ENCODE results near the gene WFIKKN1.
A peak's percentile ranks its signal among the peaks of the same experiment; 100 is the strongest.

The WFIKKN1 gene

GRCh38 chr16:678209-678857 lies 47.5 kb downstream of the WFIKKN1 start:
- H3K4me3 ChIP-seq (ENCODE audit: low read length) = no peak overlapping the region
- H3K27me3 ChIP-seq (ENCODE audit: control insufficient read depth, low read length) = peaks cover 3% of the 10 kb centered on the region; the same call in 1 of the 2 replicates
- H3K9me2 ChIP-seq (replicated peaks; ENCODE audit: control insufficient read depth, low read length) = no peaks in the 10 kb centered on the region
- peaks cover 30% of the 10 kb centered on the region for H3K79me2 ChIP-seq (ENCODE audit: control insufficient read depth, low read length)
- H3K36me3 ChIP-seq (ENCODE audit: control insufficient read depth, low read length) = peaks cover 38% of the 10 kb centered on the region
- H3K27ac ChIP-seq (ENCODE audit: low read depth, low read length) = no peak overlapping the region
- H3F3A ChIP-seq (ENCODE audit: control insufficient read depth, insufficient read depth) = no peaks in the 10 kb centered on the region; the same call in 1 of the 2 replicates
- H4K20me1 ChIP-seq (ENCODE audit: control insufficient read depth, insufficient read depth, low read depth, low read length) = peaks cover 23% of the 10 kb centered on the region
- no peak for TF ChIP-seq CTCF (IDR thresholded peaks at IDR 0.05; ENCODE audit: low read depth, low read length, poor library complexity, severe bottlenecking)
- no peak for TF ChIP-seq EZH2phosphoT487 (IDR thresholded peaks at IDR 0.05; ENCODE audit: borderline replicate concordance, low read length)
- peaks cover 43% of the 10 kb centered on the region for H3K4me1 ChIP-seq (ENCODE audit: control insufficient read depth, low read length)
- H3K4me2 ChIP-seq (ENCODE audit: low read length) = no peak overlapping the region
- no peaks in the 10 kb centered on the region for H3K9me3 ChIP-seq (ENCODE audit: control insufficient read depth, insufficient read depth, low read length)

- Histone ChIP-seq H3F3A (ENCODE audit: control insufficient read depth, insufficient read depth) (no peaks in the 10 kb centered on the region; the same call in 1 of the 2 replicates), H3K9me2 (replicated peaks; ENCODE audit: control insufficient read depth, low read length) (no peaks in the 10 kb centered on the region), H3K9me3 (ENCODE audit: control insufficient read depth, insufficient read depth, low read length) (no peaks in the 10 kb centered on the region), H3K4me1 (ENCODE audit: control insufficient read depth, low read length) (peaks cover 45% of the 10 kb centered on the region), H3K27me3 (ENCODE audit: control insufficient read depth, low read length) (peaks cover 3% of the 10 kb centered on the region; the same call in 1 of the 2 replicates), H3K79me2 (ENCODE audit: control insufficient read depth, low read length) (peaks cover 36% of the 10 kb centered on the region), H3K36me3 (ENCODE audit: control insufficient read depth, low read length) (peaks cover 34% of the 10 kb centered on the region), H3K4me2 (ENCODE audit: low read length) (peak overlapping the region; percentile 88), H4K20me1 (ENCODE audit: control insufficient read depth, insufficient read depth, low read depth, low read length) (peaks cover 21% of the 10 kb centered on the region), H3K4me3 (ENCODE audit: low read length) (peak overlapping the region; percentile 74), H3K27ac (ENCODE audit: low read depth, low read length) (peak overlapping the region; percentile 44)
- TF ChIP-seq EZH2phosphoT487 (IDR thresholded peaks at IDR 0.05; ENCODE audit: borderline replicate concordance, low read length) (no peak), CTCF (IDR thresholded peaks at IDR 0.05; ENCODE audit: low read depth, low read length, poor library complexity, severe bottlenecking) (no peak)
Measured at GRCh38 chr16:678858-679813, 48.4 kb downstream of the WFIKKN1 start.

DNA sequence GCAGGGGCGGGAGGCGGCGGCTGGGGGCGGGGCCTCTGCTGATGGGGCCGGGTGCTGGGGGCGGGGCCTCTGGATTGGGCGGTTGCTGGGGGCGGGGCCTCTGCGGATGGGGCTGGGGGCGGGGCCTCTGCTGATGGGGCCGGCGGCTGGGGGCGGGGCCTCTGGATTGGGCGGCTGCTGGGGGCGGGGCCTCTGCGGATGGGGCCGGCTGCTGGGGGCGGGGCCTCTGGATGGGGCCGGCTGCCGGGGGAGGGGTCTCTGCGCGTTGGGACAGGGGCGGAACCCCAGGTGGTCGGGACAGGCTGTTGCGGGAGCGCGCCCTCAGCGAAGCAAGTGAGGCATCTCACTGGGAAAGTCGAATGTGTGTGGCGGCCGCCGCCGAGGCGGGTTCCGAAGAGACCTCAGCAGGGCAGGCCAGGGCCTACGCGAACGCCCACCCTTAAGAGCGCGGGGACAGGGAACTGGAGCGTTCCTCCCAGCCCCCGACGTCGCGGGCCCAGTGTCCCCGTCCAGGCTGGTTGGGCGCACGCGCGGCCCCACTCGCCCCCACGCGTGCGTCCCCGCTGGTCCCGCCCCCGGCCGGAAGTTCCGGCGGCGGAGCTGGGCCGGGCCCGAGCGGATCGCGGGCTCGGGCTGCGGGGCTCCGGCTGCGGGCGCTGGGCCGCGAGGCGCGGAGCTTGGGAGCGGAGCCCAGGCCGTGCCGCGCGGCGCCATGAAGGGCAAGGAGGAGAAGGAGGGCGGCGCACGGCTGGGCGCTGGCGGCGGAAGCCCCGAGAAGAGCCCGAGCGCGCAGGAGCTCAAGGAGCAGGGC lies 49.2 kb downstream of the WFIKKN1 start, which contains the start of gene STUB1:
STUB1 (plus strand) TSS at position 597 of the 811 bp plus-strand sequence; CDS start at position 713, 116 bp downstream.
- H3K27ac ChIP-seq (ENCODE audit: low read depth, low read length) = peak within 1 kb of the TSS; percentile 60
- H3K4me1 ChIP-seq (ENCODE audit: control insufficient read depth, low read length) = peaks cover 47% of the 10 kb centered on the region
- H3F3A ChIP-seq (ENCODE audit: control insufficient read depth, insufficient read depth) = no peaks in the 10 kb centered on the region; the same call in 1 of the 2 replicates
- peaks cover 33% of the 10 kb centered on the region for H3K36me3 ChIP-seq (ENCODE audit: control insufficient read depth, low read length)
- no peaks in the 10 kb centered on the region for H3K9me3 ChIP-seq (ENCODE audit: control insufficient read depth, insufficient read depth, low read length)
- H3K4me2 ChIP-seq (ENCODE audit: low read length) = peak within 1 kb of the TSS; percentile 97
- peaks cover 36% of the 10 kb centered on the region for H3K79me2 ChIP-seq (ENCODE audit: control insufficient read depth, low read length)
- H3K27me3 ChIP-seq (ENCODE audit: control insufficient read depth, low read length) = peaks cover 3% of the 10 kb centered on the region; the same call in 1 of the 2 replicates
- H3K4me3 ChIP-seq (ENCODE audit: low read length) = peak within 1 kb of the TSS; percentile 98
- no peak for TF ChIP-seq EZH2phosphoT487 (IDR thresholded peaks at IDR 0.05; ENCODE audit: borderline replicate concordance, low read length)
- no peak for TF ChIP-seq CTCF (IDR thresholded peaks at IDR 0.05; ENCODE audit: low read depth, low read length, poor library complexity, severe bottlenecking)
- no peaks in the 10 kb centered on the region for H3K9me2 ChIP-seq (replicated peaks; ENCODE audit: control insufficient read depth, low read length)
- peaks cover 19% of the 10 kb centered on the region for H4K20me1 ChIP-seq (ENCODE audit: control insufficient read depth, insufficient read depth, low read depth, low read length)
